Endothelial cell of umbilical vein (primary cell): ENCODE data around the gene KCNK15. TPM values are rescaled to one million over a fixed set of nuclear protein-coding genes. Genes with fewer than 3 reads are reported as not detected.

ENCODE experiments used
- BruUV-seq: library from RNA; stranded (reverse); fragments of 400-500 nt; replicated peaks from 2 replicates; lab custom pipeline; 2021; lab: Mats Ljungman, UMichigan
- CTCF ChIA-PET: fragments of 300-600, 350-600 bp; sonication (Branson Sonifier 250); formaldehyde crosslinking; loops from one replicate; lab custom pipeline; 2021; ENCODE audit warnings: antibody characterized with exemption, inconsistent platforms; lab: Charles Lee
- POLR2A ChIA-PET: fragments of 300-600, 350-600 bp; sonication (Branson Sonifier 250); formaldehyde crosslinking; loops from one replicate; lab custom pipeline; 2021; ENCODE audit warnings: antibody characterized with exemption, inconsistent platforms; lab: Charles Lee
- DNase-seq: peaks from one replicate; pipeline ENCODE4 v3.0.0-alpha.2; 2011; ENCODE audit warnings: low read depth, low spot score
- FAIRE-seq: peaks from 2 replicates; lab custom pipeline; 2011; peaks lifted over from hg19 to GRCh38; lab: Jason Lieb, UNC
- H2AFZ ChIP-seq: 2 replicates; pipeline ENCODE4 v1.6.0; 2012; ENCODE audit warnings: low read depth, low read length, control low read depth, inconsistent platforms
- H3K27ac ChIP-seq: 2 replicates; pipeline ENCODE4 v1.5.1; 2011; ENCODE audit warnings: low read depth, mild to moderate bottlenecking, control low read depth, low read length, moderate library complexity; ENCODE audit not compliant: insufficient read depth
- H3K27me3 ChIP-seq, 2 experiments: 2 replicates each; pipeline versions ENCODE4 v1.6.0 to v1.6.1; 2011; ENCODE audit warnings: low read length in 2 of 2, mixed read lengths in 1 of 2; ENCODE audit not compliant: control insufficient read depth in 2 of 2, insufficient read depth in 2 of 2
- H3K36me3 ChIP-seq, 2 experiments: 2 replicates in 1 of 2; 3 replicates in 1 of 2; pipeline ENCODE4 v1.5.1; 2011; ENCODE audit warnings: low read length in 2 of 2, mild to moderate bottlenecking in 1 of 2, moderate library complexity in 1 of 2; ENCODE audit not compliant: control insufficient read depth in 2 of 2, insufficient read depth in 2 of 2; ENCODE audit errors: extremely low read depth in 1 of 2
- H3K4me1 ChIP-seq: 3 replicates; pipeline ENCODE4 v1.5.1; 2011; ENCODE audit warnings: mild to moderate bottlenecking, low read length; ENCODE audit not compliant: control insufficient read depth, insufficient read depth; ENCODE audit errors: extremely low read depth
- H3K4me2 ChIP-seq: 2 replicates; pipeline ENCODE4 v1.6.1; 2011; ENCODE audit warnings: low read length, control low read depth, mixed read lengths; ENCODE audit not compliant: insufficient read depth
- H3K4me3 ChIP-seq, 3 experiments: fragments of 200-600 bp in 1 of 3; sonication (generic), shearing (Covaris generic) in 1 of 3; replicated peaks in 1 of 3; 2 replicates each; pipeline ENCODE4 v1.5.1; 2011 to 2016; ENCODE audit warnings: control low read depth in 3 of 3, low read length in 3 of 3, mild to moderate bottlenecking in 2 of 3, inconsistent platforms in 1 of 3, low read depth in 1 of 3, moderate library complexity in 1 of 3; ENCODE audit not compliant: insufficient read depth in 1 of 3
- H3K79me2 ChIP-seq: 2 replicates; pipeline ENCODE4 v1.6.0; 2012; ENCODE audit warnings: low read length, inconsistent platforms; ENCODE audit not compliant: control insufficient read depth, insufficient read depth
- H3K9ac ChIP-seq: replicated peaks from 2 replicates; pipeline ENCODE3; 2011; ENCODE audit warnings: low read length, control low read depth; ENCODE audit not compliant: insufficient read depth; ENCODE audit errors: extremely low read depth
- H3K9me1 ChIP-seq: replicated peaks from 3 replicates; pipeline ENCODE4 v1.6.0; 2011; ENCODE audit warnings: mild to moderate bottlenecking, low read length; ENCODE audit not compliant: control insufficient read depth, insufficient read depth; ENCODE audit errors: extremely low read depth
- H3K9me3 ChIP-seq: replicated peaks from 2 replicates; pipeline ENCODE4 v1.5.1; 2012; ENCODE audit warnings: low read length, inconsistent platforms; ENCODE audit not compliant: control insufficient read depth, insufficient read depth
- H4K20me1 ChIP-seq: replicated peaks from 2 replicates; pipeline ENCODE3; 2011; ENCODE audit warnings: mild to moderate bottlenecking, low read length; ENCODE audit not compliant: control insufficient read depth, insufficient read depth; ENCODE audit errors: extremely low read depth
- CTCF ChIP-seq, 2 donors: IDR thresholded peaks; 1 replicate in 1 of 2; 2 replicates in 1 of 2; pipeline ENCODE4 v1.5.1; 2011; ENCODE audit warnings: low read length in 2 of 2, mild to moderate bottlenecking in 2 of 2, moderate library complexity in 2 of 2, control low read depth in 1 of 2, inconsistent platforms in 1 of 2, low read depth in 1 of 2; ENCODE audit not compliant: insufficient read depth in 1 of 2; ENCODE audit errors: extremely low read depth in 1 of 2
- EZH2 ChIP-seq: IDR thresholded peaks from 2 replicates; pipeline ENCODE4 v1.6.1; 2012; ENCODE audit warnings: borderline replicate concordance, low read depth, mild to moderate bottlenecking, moderate library complexity, low read length, inconsistent platforms; ENCODE audit not compliant: severe bottlenecking
- FOS ChIP-seq: IDR thresholded peaks from 2 replicates; pipeline ENCODE4 v1.6.1; 2011; ENCODE audit warnings: mild to moderate bottlenecking, low read length, moderate library complexity, borderline replicate concordance; ENCODE audit not compliant: insufficient read depth
- GATA2 ChIP-seq: IDR thresholded peaks from 2 replicates; pipeline ENCODE4 v1.7.0; 2011; ENCODE audit warnings: low read depth, mild to moderate bottlenecking, moderate library complexity, mixed read lengths, low read length; ENCODE audit not compliant: insufficient read length, insufficient read depth
- MAX ChIP-seq: IDR thresholded peaks from 2 replicates; pipeline ENCODE4 v1.6.1; 2011; ENCODE audit not compliant: insufficient read depth, insufficient read length
- MYC ChIP-seq: IDR thresholded peaks from one replicate; pipeline ENCODE4 v1.6.1; 2011; ENCODE audit warnings: mild to moderate bottlenecking, low read depth, low read length
- POLR2A ChIP-seq: IDR thresholded peaks from 2 replicates; pipeline ENCODE4 v1.6.1; 2012; ENCODE audit warnings: low read depth, mild to moderate bottlenecking, control low read depth, low read length
- POLR2AphosphoS5 ChIP-seq: IDR thresholded peaks from 2 replicates; pipeline ENCODE4 v1.6.1; 2012; ENCODE audit warnings: low read depth, mild to moderate bottlenecking, control low read depth, low read length, moderate library complexity; ENCODE audit not compliant: insufficient read depth
- dilution Hi-C: fragments of 300-500 bp; cut with MboI; formaldehyde crosslinking; loops from one replicate; pipeline ENCODE4 v1.15.0; 2019; ENCODE audit warnings: low sequenced_read_pairs; ENCODE audit not compliant: extremely low pct_ligation_motif_present
- intact Hi-C: fragments of 100-400 bp; cut with micrococcal nuclease; formaldehyde crosslinking; loops from one replicate; pipeline ENCODE4 v1.10.0; 2022
- polyA plus RNA-seq, 4 experiments: library from polyadenylated mRNA; depleted of rRNA in 3 of 4; stranded (reverse) in 3 of 4; unstranded in 1 of 4; fragments of >200 nt; gene quantifications; 2 replicates each; pipeline versions ENCODE4 v1.2.1 to v1.2.3, GENCODE V29; 2011 to 2012; ENCODE audit warnings: missing spikeins in 1 of 4
- total RNA-seq: library from RNA; stranded (reverse); gene quantifications from 2 replicates; pipeline ENCODE4 v1.2.3, GENCODE V29; 2021

Gene KCNK15
- total and polyA plus RNA-seq, 2 donors (not counting 3 experiments of a cell fraction or from before 2014, with no cell fraction given), result 0.06 TPM; not detected in 1

GRCh38 chr20:44725837-44726236 lies 19.8 kb upstream of the KCNK15 start:
- Histone ChIP-seq H3K79me2 (no peaks in the 10 kb centered on the region), H3K4me3 (no peak overlapping the region), H3K9me1 (no peaks in the 10 kb centered on the region), H3K4me2 (no peak overlapping the region), H2AFZ (no peak overlapping the region), H3K27ac (no peak overlapping the region), H3K9ac (no peak overlapping the region), H3K9me3 (no peaks in the 10 kb centered on the region), H4K20me1 (no peaks in the 10 kb centered on the region), H3K4me1 (peaks cover 22% of the 10 kb centered on the region), H3K36me3 (no peaks in the 10 kb centered on the region), H3K27me3 (no peaks in the 10 kb centered on the region)
- dilution Hi-C loops (no loop called here), intact Hi-C loops (no loop called here)
- ChIA-PET CTCF (no interaction called here), POLR2A (no interaction called here)
- no peak for TF ChIP-seq POLR2A
- no peak for TF ChIP-seq EZH2
- TF ChIP-seq CTCF (IDR thresholded peaks at IDR 0.05; ENCODE audit: extremely low read depth in 1 of 2, insufficient read depth in 1 of 2, low read depth in 1 of 2, low read length in 2 of 2), result no peak
- TF ChIP-seq MAX, result no peak
- no peak for TF ChIP-seq POLR2AphosphoS5
- no peak for TF ChIP-seq FOS
- no peak for TF ChIP-seq MYC
- TF ChIP-seq GATA2, result no peak
- BruUV-seq, result no TSS peak
- no peak for FAIRE-seq
- DNase-seq, result no peak
